SU-DHL-6 (cell line): Measurements from ENCODE around the gene MTRFR.

Experiments used
- EZH2phosphoT487 ChIP-seq: fragments of 200-600 bp; sonication (generic), shearing (Covaris generic); conservative IDR thresholded peaks from 2 replicates; pipeline ENCODE4 v1.6.1; 2018; ENCODE audit warnings: mild to moderate bottlenecking, antibody characterized with exemption, low read length, moderate library complexity, mixed read lengths
- TF ChIP-seq, protein P1 (sequence below): fragments of 200-600 bp; sonication (generic); IDR thresholded peaks from one replicate; pipeline ENCODE4 v1.5.1; 2017; ENCODE audit warnings: antibody characterized with exemption, mild to moderate bottlenecking, low read length, moderate library complexity; ENCODE audit not compliant: insufficient read depth, poor library complexity, severe bottlenecking

DNA sequence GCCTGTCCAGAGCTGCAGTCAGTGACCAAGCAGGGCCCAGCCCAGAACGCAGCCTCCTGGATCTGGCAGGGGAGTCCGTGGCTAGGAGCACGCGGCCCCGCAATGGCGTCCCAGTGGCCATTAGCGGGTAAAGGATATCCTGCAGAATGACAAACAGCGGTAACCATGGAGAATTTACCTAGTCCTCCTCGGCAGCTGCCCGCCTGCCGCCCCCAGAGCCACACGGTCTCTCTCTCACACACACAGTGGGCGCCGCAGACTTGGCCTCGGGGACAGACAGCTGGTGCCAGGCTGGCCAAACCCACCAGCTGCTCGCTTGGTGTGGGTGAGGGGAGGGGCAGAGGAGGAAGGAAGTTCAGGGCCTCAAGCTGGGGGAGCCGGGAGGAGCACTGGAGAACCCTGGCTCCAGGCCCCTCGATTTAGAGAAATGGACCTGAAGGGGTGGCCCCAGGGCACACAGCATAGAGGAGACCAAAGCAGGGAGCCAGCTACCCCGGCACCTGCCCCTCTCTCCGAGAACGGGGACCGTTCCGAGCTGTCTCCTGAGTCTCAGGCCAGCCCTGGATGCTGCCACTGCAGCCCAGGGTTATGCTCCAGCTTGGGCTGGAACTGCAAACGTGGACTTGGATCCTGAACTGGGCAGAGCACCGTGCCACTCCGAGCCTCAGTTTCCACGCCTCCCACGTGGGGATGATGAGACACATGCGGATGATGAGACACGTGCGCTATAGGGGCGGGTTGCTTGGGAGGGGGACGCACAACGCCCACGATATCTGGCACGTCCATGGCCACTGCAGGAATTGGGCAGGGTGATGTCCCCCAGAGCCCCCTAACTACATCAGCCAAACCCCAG is 35.0 kb downstream of the MTRFR start:
- TF ChIP-seq, protein P1, sequence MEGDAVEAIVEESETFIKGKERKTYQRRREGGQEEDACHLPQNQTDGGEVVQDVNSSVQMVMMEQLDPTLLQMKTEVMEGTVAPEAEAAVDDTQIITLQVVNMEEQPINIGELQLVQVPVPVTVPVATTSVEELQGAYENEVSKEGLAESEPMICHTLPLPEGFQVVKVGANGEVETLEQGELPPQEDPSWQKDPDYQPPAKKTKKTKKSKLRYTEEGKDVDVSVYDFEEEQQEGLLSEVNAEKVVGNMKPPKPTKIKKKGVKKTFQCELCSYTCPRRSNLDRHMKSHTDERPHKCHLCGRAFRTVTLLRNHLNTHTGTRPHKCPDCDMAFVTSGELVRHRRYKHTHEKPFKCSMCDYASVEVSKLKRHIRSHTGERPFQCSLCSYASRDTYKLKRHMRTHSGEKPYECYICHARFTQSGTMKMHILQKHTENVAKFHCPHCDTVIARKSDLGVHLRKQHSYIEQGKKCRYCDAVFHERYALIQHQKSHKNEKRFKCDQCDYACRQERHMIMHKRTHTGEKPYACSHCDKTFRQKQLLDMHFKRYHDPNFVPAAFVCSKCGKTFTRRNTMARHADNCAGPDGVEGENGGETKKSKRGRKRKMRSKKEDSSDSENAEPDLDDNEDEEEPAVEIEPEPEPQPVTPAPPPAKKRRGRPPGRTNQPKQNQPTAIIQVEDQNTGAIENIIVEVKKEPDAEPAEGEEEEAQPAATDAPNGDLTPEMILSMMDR = no peak
- TF ChIP-seq EZH2phosphoT487 = no peak
